ENCODE results near the gene RABGGTB.
"Not testable (repeated sequence)": the region's sequence is repeated elsewhere in the genome, so short reads cannot be mapped to it uniquely, and the experiment has no call there.

- not testable (repeated sequence) for TF ChIP-seq CTCF, POLR2A (IDR thresholded peaks at IDR 0.05)
Measured at GRCh38 chr1:75780183-75780582, 5.9 kb upstream of the RABGGTB start.

Measured in uterus (tissue), 2 donors.